Keratinocyte (primary cell): ENCODE data around the gene TRIM8. TPM values are rescaled to one million over a fixed set of nuclear protein-coding genes. Genes with fewer than 3 reads are reported as not detected.

Source experiments
- DNase-seq: peaks from one replicate; pipeline ENCODE4 v3.0.0-alpha.2; 2011; ENCODE audit warnings: low read depth, missing footprints, low spot score
- FAIRE-seq: peaks from 2 replicates; lab custom pipeline; 2011; peaks lifted over from hg19 to GRCh38; lab: Jason Lieb, UNC
- H2AFZ ChIP-seq: 2 replicates; pipeline ENCODE4 v1.6.0; 2012; ENCODE audit warnings: low read length, control low read depth, inconsistent platforms; ENCODE audit not compliant: control insufficient read depth
- H3K27ac ChIP-seq: 2 replicates; pipeline ENCODE4 v1.5.1; 2011; ENCODE audit warnings: low read length; ENCODE audit not compliant: control insufficient read depth, insufficient read depth
- H3K27me3 ChIP-seq: 3 replicates; pipeline ENCODE4 v1.6.0; 2011; ENCODE audit warnings: low read length; ENCODE audit not compliant: control insufficient read depth, insufficient read depth; ENCODE audit errors: extremely low read depth
- H3K36me3 ChIP-seq, 2 experiments: 2 replicates in 1 of 2; 3 replicates in 1 of 2; pipeline ENCODE4 v1.5.1; 2011; ENCODE audit warnings: low read length in 2 of 2, mild to moderate bottlenecking in 1 of 2; ENCODE audit not compliant: control insufficient read depth in 2 of 2, insufficient read depth in 2 of 2; ENCODE audit errors: extremely low read depth in 1 of 2
- H3K4me1 ChIP-seq: 3 replicates; pipeline ENCODE4 v1.5.1; 2011; ENCODE audit warnings: low read length; ENCODE audit not compliant: control insufficient read depth, insufficient read depth; ENCODE audit errors: extremely low read depth
- H3K4me2 ChIP-seq: 3 replicates; pipeline ENCODE4 v1.6.0; 2011; ENCODE audit warnings: low read depth, low read length; ENCODE audit not compliant: control insufficient read depth, insufficient read depth; ENCODE audit errors: extremely low read depth
- H3K4me3 ChIP-seq, 3 experiments: fragments of 200-600 bp in 1 of 3; sonication (generic) in 1 of 3; 2 replicates in 2 of 3; 3 replicates in 1 of 3; pipeline ENCODE4 v1.5.1; 2011 to 2016; ENCODE audit warnings: low read length in 3 of 3, mild to moderate bottlenecking in 3 of 3, control low read depth in 2 of 3, inconsistent platforms in 1 of 3, low read depth in 1 of 3, mixed read lengths in 1 of 3, mixed run types in 1 of 3, moderate library complexity in 1 of 3; ENCODE audit not compliant: control insufficient read depth in 2 of 3, insufficient read depth in 2 of 3; ENCODE audit errors: extremely low read depth in 1 of 3
- H3K79me2 ChIP-seq: 2 replicates; pipeline ENCODE4 v1.6.0; 2012; ENCODE audit warnings: low read length; ENCODE audit not compliant: control insufficient read depth, insufficient read depth
- H3K9ac ChIP-seq: 3 replicates; pipeline ENCODE4 v1.6.0; 2011; ENCODE audit warnings: low read length; ENCODE audit not compliant: control insufficient read depth, insufficient read depth; ENCODE audit errors: extremely low read depth
- H3K9me1 ChIP-seq: 3 replicates; pipeline ENCODE4 v1.6.0; 2011; ENCODE audit warnings: low read length; ENCODE audit not compliant: control insufficient read depth, insufficient read depth; ENCODE audit errors: extremely low read depth
- H3K9me3 ChIP-seq: 2 replicates; pipeline ENCODE4 v1.5.1; 2012; ENCODE audit warnings: low read depth, low read length; ENCODE audit not compliant: control insufficient read depth
- H4K20me1 ChIP-seq: 3 replicates; pipeline ENCODE4 v1.6.0; 2011; ENCODE audit warnings: low read length; ENCODE audit not compliant: control insufficient read depth, insufficient read depth; ENCODE audit errors: extremely low read depth
- EZH2 ChIP-seq: IDR thresholded peaks from one replicate; pipeline ENCODE4 v1.6.1; 2012; ENCODE audit warnings: inconsistent platforms, mild to moderate bottlenecking, low read length, moderate library complexity
- dilution Hi-C: fragments of 300-500 bp; cut with MboI; formaldehyde crosslinking; loops from one replicate; pipeline ENCODE4 v1.7.0; 2020; ENCODE audit warnings: low sequenced_read_pairs; ENCODE audit not compliant: extremely low pct_ligation_motif_present
- polyA plus RNA-seq, 5 experiments: library from polyadenylated mRNA; depleted of rRNA in 3 of 5; stranded (reverse) in 3 of 5; stranded (forward) in 1 of 5; unstranded in 1 of 5; fragments of >200 nt; gene quantifications; 1 replicate in 1 of 5; 2 replicates in 3 of 5; 3 replicates in 1 of 5; pipeline versions ENCODE4 v1.2.1 to v1.2.3, GENCODE V29; 2011 to 2012; ENCODE audit warnings: missing spikeins in 2 of 5, low read depth in 1 of 5, low replicate concordance in 1 of 5
- TF ChIP-seq, protein P1 (sequence below), 3 experiments: IDR thresholded peaks in 1 of 3; conservative IDR thresholded peaks in 1 of 3; optimal IDR thresholded peaks in 1 of 3; 2 replicates in 2 of 3; 3 replicates in 1 of 3; pipeline versions ENCODE3 to v1.5.1; 2011; ENCODE audit warnings: low read length in 3 of 3, mild to moderate bottlenecking in 3 of 3, moderate library complexity in 2 of 3, control low read depth in 1 of 3, inconsistent platforms in 1 of 3; ENCODE audit not compliant: insufficient read depth in 2 of 3; ENCODE audit errors: extremely low read depth in 1 of 3

Gene TRIM8
- polyA plus RNA-seq, 1 donor (not counting 4 experiments of a cell fraction or from before 2014, with no cell fraction given), result 24.8 TPM

GRCh38 chr10:102597131-102597991 lies 46.9 kb upstream of the TRIM8 start:
- FAIRE-seq (no peak), DNase-seq (no peak)
- Histone ChIP-seq H3K9me1 (no peaks in the 10 kb centered on the region), H3K79me2 (no peaks in the 10 kb centered on the region), H3K4me1 (no peaks in the 10 kb centered on the region), H3K27me3 (no peaks in the 10 kb centered on the region), H3K4me3 (no peak overlapping the region), H4K20me1 (no peaks in the 10 kb centered on the region), H3K27ac (no peak overlapping the region), H3K9ac (no peak overlapping the region), H3K36me3 (peaks cover 10 to 16% of the 10 kb centered on the region in 2 experiments), H3K9me3 (no peaks in the 10 kb centered on the region), H2AFZ (no peak overlapping the region), H3K4me2 (no peak overlapping the region)
- TF ChIP-seq EZH2, result no peak
- TF ChIP-seq, protein P1, sequence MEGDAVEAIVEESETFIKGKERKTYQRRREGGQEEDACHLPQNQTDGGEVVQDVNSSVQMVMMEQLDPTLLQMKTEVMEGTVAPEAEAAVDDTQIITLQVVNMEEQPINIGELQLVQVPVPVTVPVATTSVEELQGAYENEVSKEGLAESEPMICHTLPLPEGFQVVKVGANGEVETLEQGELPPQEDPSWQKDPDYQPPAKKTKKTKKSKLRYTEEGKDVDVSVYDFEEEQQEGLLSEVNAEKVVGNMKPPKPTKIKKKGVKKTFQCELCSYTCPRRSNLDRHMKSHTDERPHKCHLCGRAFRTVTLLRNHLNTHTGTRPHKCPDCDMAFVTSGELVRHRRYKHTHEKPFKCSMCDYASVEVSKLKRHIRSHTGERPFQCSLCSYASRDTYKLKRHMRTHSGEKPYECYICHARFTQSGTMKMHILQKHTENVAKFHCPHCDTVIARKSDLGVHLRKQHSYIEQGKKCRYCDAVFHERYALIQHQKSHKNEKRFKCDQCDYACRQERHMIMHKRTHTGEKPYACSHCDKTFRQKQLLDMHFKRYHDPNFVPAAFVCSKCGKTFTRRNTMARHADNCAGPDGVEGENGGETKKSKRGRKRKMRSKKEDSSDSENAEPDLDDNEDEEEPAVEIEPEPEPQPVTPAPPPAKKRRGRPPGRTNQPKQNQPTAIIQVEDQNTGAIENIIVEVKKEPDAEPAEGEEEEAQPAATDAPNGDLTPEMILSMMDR (optimal IDR thresholded peaks at IDR 0.05 in 1 of 3, IDR thresholded peaks at IDR 0.05 in 1 of 3, conservative IDR thresholded peaks at IDR 0.05 in 1 of 3; ENCODE audit: extremely low read depth in 1 of 3, insufficient read depth in 2 of 3, low read length in 3 of 3), result no peak
- dilution Hi-C loops, result no loop called here

DNA sequence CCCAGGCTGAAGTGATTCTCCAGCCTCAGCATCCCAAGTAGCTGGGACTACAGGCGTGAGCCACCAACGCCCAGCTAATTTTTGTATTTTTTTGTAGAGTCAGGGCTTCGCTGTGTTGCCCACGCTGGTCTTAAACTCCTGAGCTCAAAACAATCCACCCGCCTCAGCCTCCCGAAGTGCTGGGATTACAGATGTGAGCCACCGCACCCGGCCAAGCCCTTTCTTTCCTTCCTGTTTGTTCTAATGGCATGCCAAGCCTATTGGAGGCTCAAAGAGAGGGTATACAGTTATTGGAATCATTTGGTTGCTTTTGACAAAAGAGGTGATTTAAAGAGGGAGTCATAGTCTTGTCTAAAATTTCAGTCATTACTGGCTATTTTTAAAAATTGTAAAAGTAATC lies 46.0 kb upstream of the TRIM8 start:
- no peaks in the 10 kb centered on the region for H4K20me1 ChIP-seq
- no peaks in the 10 kb centered on the region for H3K79me2 ChIP-seq
- no peak overlapping the region for H3K27ac ChIP-seq
- no peaks in the 10 kb centered on the region for H3K9me1 ChIP-seq
- no peaks in the 10 kb centered on the region for H3K27me3 ChIP-seq
- peaks cover 10 to 18% of the 10 kb centered on the region in 2 experiments for H3K36me3 ChIP-seq
- no peak overlapping the region for H3K4me3 ChIP-seq
- H3K9ac ChIP-seq, result no peak overlapping the region
- H3K9me3 ChIP-seq, result no peaks in the 10 kb centered on the region
- dilution Hi-C loops, result no loop called here
- no peak overlapping the region for H2AFZ ChIP-seq
- FAIRE-seq (no peak), DNase-seq (no peak)
- TF ChIP-seq, protein P1 (optimal IDR thresholded peaks at IDR 0.05 in 1 of 3, IDR thresholded peaks at IDR 0.05 in 1 of 3, conservative IDR thresholded peaks at IDR 0.05 in 1 of 3; ENCODE audit: extremely low read depth in 1 of 3, insufficient read depth in 2 of 3, low read length in 3 of 3), result no peak
- TF ChIP-seq EZH2, result no peak
- no peaks in the 10 kb centered on the region for H3K4me1 ChIP-seq
- no peak overlapping the region for H3K4me2 ChIP-seq
